ENCODE results near the gene MAP3K21. TPM values are rescaled to one million over a fixed set of nuclear protein-coding genes. Genes with fewer than 3 reads are reported as not detected.
A peak's percentile ranks its signal among the peaks of the same experiment; 100 is the strongest.

MAP3K21 gene
- total and polyA plus RNA-seq, 8 donors, result 4.8 to 58.5 (median 16.1) TPM

DNA sequence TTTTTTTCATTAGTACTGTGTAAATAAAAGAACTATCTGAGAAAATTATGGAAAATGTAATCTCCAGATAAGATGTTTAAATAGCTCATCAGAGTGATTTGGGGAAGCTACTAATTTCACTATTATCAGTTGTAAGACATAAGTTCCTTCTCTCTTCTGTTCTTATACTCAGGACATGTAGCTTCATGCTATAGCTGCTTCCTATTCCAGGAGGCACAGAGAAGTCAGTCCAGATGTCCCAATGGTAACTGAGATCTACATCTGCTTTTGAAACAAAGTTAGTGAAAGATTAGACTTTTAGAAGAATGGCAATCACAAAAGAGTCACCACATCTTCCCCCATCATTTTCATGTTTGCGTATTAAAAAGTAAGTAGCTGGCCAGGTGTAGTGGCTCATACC, 5.6 kb downstream of the MAP3K21 start:
- DNase-seq, result no peak
- Histone ChIP-seq H3K36me3 (no peaks in the 10 kb centered on the region), H3K4me1 (peaks cover 16 to 37% (median 27%) of the 10 kb centered on the region in 4 donors), H3K27me3 (peaks cover 0 to 19% (median 3%) of the 10 kb centered on the region in 3 donors), H3K4me3 (no peak overlapping the region), H3K9me3 (no peaks in the 10 kb centered on the region), H3K27ac (no peak overlapping the region)
- WGBS, 5 donors, result 82 to 96% (median 88%) methylated on average over 1 of the region's 1 CpG
- intact Hi-C loops (cut with DNase I; ENCODE audit: low total_unique reads), result no loop called here
- TF ChIP-seq POLR2AphosphoS5 (IDR thresholded peaks at IDR 0.05), result no peak
- TF ChIP-seq EP300 (IDR thresholded peaks at IDR 0.05), result no peak
- no peak for TF ChIP-seq POLR2A (IDR thresholded peaks at IDR 0.05)
- TF ChIP-seq, protein P1, sequence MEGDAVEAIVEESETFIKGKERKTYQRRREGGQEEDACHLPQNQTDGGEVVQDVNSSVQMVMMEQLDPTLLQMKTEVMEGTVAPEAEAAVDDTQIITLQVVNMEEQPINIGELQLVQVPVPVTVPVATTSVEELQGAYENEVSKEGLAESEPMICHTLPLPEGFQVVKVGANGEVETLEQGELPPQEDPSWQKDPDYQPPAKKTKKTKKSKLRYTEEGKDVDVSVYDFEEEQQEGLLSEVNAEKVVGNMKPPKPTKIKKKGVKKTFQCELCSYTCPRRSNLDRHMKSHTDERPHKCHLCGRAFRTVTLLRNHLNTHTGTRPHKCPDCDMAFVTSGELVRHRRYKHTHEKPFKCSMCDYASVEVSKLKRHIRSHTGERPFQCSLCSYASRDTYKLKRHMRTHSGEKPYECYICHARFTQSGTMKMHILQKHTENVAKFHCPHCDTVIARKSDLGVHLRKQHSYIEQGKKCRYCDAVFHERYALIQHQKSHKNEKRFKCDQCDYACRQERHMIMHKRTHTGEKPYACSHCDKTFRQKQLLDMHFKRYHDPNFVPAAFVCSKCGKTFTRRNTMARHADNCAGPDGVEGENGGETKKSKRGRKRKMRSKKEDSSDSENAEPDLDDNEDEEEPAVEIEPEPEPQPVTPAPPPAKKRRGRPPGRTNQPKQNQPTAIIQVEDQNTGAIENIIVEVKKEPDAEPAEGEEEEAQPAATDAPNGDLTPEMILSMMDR (IDR thresholded peaks at IDR 0.05), result no peak

GRCh38 chr1:233334092-233334491, 6.6 kb downstream of the MAP3K21 start:
- TF ChIP-seq, protein P1 (IDR thresholded peaks at IDR 0.05), result no peak
- TF ChIP-seq POLR2A (IDR thresholded peaks at IDR 0.05), result no peak
- no peak for TF ChIP-seq EP300 (IDR thresholded peaks at IDR 0.05)
- no peak for TF ChIP-seq POLR2AphosphoS5 (IDR thresholded peaks at IDR 0.05)
- DNase-seq, result no peak
- intact Hi-C loops (cut with DNase I; ENCODE audit: low total_unique reads), result no loop called here
- H3K27me3 ChIP-seq, result peaks cover 0 to 9% (median 0%) of the 10 kb centered on the region in 3 donors
- H3K36me3 ChIP-seq, result no peaks in the 10 kb centered on the region
- peaks cover 6 to 37% (median 23%) of the 10 kb centered on the region in 4 donors for H3K4me1 ChIP-seq
- H3K4me3 ChIP-seq, result no peak overlapping the region
- no peak overlapping the region for H3K27ac ChIP-seq
- no peaks in the 10 kb centered on the region for H3K9me3 ChIP-seq
- WGBS, 5 donors, result 74 to 84% (median 81%) methylated on average over 7 of the region's 7 CpGs

GRCh38 chr1:233336554-233337456, 9.3 kb downstream of the MAP3K21 start:
- Histone ChIP-seq H3K4me3 (no peak overlapping the region), H3K27me3 (peaks cover 0 to 5% (median 0%) of the 10 kb centered on the region in 3 donors), H3K4me1 (peaks cover 6 to 41% (median 20%) of the 10 kb centered on the region in 4 donors), H3K9me3 (no peaks in the 10 kb centered on the region), H3K27ac (peak overlapping the region in 4 of 5 donors; percentile 3 to 56 (median 40)), H3K36me3 (no peaks in the 10 kb centered on the region)
- no peak for DNase-seq
- TF ChIP-seq EP300 (IDR thresholded peaks at IDR 0.05), result no peak
- no peak for TF ChIP-seq POLR2A (IDR thresholded peaks at IDR 0.05)
- TF ChIP-seq, protein P1 (IDR thresholded peaks at IDR 0.05), result no peak
- 54 to 63% (median 60%) methylated on average over 5 of the region's 5 CpGs for WGBS, 5 donors
- intact Hi-C loops (cut with DNase I; ENCODE audit: low total_unique reads), result no loop called here

GRCh38 chr1:233337505-233337904, 10.0 kb downstream of the MAP3K21 start:
- peaks cover 0 to 35% (median 13%) of the 10 kb centered on the region in 4 donors for H3K4me1 ChIP-seq
- no peaks in the 10 kb centered on the region for H3K9me3 ChIP-seq
- intact Hi-C loops (cut with DNase I; ENCODE audit: low total_unique reads), result no loop called here
- DNase-seq, result peak; percentile 30 to 71
- TF ChIP-seq POLR2A (IDR thresholded peaks at IDR 0.05), result no peak
- peak in 2 of 3 donors; percentile 33 to 54 for TF ChIP-seq POLR2AphosphoS5 (IDR thresholded peaks at IDR 0.05)
- no peaks in the 10 kb centered on the region for H3K36me3 ChIP-seq
- no peak overlapping the region for H3K4me3 ChIP-seq
- WGBS, 5 donors, result 22 to 51% (median 44%) methylated on average over 3 of the region's 3 CpGs
- peak overlapping the region in 2 of 5 donors; percentile 3 to 33 for H3K27ac ChIP-seq
- H3K27me3 ChIP-seq, result peaks cover 0 to 5% (median 0%) of the 10 kb centered on the region in 3 donors

Measured in stomach (tissue), 9 donors.